GM19025 (cell line): ENCODE data around the gene UBFD1.
"Not testable (repeated sequence)": the region's sequence is repeated elsewhere in the genome, so short reads cannot be mapped to it uniquely, and the experiment has no call there.

Experiments used
- ATAC-seq: cut with Tn5 transposase; IDR thresholded peaks from one replicate; pipeline ENCODE4 v1.9.1; 2021; ENCODE audit warnings: mild to moderate bottlenecking, low read depth, moderate library complexity; ENCODE audit not compliant: unreplicated experiment

UBFD1 gene

DNA sequence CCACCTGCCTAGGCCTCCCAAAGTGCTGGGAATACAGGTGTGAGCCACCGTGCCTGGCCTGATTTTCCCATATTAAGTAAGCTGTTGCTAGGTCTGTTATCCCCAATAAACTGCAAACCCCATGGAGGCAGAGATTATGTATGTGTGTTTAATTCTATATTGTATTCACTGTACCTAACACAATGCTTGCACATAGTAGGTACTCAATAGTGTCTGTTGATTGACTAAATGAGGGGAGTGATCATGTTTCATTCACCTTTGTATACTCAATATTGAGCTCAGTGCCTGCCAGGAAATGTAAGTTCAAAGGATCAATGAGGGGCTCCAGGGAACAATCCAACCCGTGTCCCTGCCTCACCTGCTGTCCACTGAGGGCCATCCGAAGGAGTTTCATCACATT is 32.6 kb upstream of the UBFD1 start:
- no peak for ATAC-seq

- no peak for ATAC-seq
These were observed 29.4 kb upstream of the UBFD1 start for GRCh38 chr16:23527961-23528643.

GRCh38 chr16:23528644-23529310 is 28.8 kb upstream of the UBFD1 start:
- ATAC-seq = no peak

DNA sequence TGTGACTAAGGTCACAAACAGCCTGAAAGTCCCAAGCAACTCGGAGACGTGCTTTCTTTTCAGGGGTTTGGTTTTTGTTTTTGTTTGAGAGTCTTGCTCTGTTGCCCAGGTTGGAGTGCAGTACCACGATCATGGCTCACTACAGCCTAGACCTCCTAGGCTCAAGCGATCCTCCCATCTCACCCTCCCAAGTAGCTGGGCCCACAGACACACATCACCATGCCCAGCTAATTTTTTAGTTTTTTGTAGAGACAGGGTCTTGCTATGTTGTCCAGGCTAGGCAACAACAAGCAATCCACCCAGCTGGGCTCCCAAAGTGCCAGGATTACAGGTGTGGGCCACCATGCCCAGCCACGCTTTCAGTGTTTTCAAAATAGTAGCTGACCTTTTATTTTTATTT is 27.5 kb upstream of the UBFD1 start:
- no peak for ATAC-seq

DNA sequence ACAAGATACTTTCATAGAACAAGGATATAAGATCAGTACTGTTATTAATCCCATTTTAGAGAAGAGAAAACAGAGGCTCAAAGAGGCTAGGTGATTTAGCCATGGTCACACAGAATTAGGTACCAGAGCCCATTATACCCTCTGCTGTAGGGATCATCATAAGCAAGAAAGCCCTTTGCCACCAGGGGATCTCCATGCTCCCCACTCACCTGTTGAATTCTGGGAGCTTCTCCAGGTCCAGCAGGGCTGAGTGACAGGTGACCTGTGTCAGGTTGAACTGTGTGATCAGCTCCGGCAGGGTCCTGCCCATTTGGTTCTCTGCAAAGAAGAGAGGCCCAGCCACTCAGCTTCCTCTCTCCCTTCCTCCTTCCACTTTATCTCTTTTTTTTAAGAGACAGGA is 25.1 kb upstream of the UBFD1 start:
- ATAC-seq = no peak

DNA sequence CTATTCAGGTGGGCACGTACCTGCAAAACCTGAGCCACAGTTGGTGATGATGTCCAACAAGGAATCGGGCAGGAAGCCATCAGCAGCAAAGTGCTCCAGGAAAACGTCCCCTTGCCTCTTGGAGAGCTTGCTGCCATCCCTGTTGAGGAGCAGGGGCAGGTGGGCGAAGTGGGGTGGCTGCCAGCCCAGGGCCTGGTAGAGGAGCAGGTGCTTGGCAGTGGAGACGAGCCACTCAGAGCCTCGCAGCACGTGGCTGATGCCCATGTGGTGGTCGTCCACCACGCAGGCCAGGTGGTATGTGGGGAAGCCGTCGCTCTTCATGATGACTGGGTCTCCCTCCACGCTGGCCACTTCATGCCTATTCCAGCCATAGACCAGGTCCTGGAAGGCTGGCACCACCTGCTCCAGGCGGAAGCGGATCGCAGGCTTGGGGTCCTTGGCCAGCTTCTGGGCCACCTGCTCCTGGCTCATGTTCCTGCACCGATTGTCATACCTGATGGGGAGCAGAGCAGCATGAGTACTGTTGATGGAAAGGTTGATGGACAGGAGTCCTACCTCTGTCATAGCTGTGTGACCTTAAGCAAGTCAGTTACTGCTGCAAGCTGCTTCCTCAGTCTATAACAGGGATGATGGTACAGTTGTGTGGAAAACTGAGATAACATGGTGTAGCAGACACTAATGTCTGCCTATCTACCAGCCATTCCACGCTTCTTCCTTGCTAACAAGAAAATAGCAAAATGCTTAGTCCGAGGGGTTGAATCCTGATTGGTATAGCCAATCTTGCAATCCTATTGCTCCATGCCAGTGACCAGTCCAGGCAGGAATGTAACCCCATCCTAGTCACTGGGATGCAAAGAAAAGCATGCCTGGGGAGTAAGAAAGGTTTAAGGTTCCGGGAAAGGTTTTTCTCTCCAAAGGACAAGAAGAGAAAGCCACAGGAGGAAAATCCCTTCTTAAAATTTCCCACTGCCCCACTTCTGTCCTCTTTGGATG is 22.4 kb upstream of the UBFD1 start:
- no peak for ATAC-seq

DNA sequence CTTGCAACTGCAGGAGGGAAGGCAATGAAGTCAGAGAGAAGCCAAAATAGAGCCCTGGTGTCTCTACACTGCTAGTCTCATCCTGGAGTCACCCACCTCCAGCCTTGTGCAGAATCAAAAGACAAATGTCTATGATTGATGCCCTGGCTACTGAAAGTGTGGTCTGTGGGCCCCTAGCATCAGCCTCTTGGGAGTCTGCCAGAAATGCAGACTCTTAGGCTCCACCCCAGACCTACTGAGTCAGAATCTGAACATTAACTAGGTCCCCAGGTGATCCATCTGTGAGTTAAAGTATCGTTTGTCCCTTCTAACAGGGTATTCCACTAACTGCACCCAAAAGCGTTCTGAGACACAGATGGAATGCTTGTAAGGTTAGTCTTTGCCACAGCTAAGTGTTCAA is 21.6 kb upstream of the UBFD1 start:
- no peak for ATAC-seq

GRCh38 chr16:23537390-23537789 is 20.1 kb upstream of the UBFD1 start:
- no peak for ATAC-seq

DNA sequence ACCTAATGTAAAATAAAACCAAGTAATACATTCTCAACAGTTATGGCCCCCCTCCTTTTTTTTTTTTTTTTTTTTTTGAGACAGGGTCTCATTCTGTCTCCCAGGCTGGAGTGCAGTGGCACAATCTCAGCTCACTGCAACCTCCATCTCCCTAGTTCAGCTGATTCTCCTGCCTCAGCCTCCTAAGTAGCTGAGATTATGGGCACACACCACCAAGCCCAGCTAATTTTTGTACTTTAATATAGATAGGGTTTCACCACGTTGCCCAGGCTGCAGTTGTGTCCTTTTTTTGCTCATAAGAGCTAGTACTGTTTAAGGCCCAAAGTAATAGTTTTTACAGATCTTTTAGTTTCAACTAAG is 18.6 kb upstream of the UBFD1 start:
- ATAC-seq = no peak

DNA sequence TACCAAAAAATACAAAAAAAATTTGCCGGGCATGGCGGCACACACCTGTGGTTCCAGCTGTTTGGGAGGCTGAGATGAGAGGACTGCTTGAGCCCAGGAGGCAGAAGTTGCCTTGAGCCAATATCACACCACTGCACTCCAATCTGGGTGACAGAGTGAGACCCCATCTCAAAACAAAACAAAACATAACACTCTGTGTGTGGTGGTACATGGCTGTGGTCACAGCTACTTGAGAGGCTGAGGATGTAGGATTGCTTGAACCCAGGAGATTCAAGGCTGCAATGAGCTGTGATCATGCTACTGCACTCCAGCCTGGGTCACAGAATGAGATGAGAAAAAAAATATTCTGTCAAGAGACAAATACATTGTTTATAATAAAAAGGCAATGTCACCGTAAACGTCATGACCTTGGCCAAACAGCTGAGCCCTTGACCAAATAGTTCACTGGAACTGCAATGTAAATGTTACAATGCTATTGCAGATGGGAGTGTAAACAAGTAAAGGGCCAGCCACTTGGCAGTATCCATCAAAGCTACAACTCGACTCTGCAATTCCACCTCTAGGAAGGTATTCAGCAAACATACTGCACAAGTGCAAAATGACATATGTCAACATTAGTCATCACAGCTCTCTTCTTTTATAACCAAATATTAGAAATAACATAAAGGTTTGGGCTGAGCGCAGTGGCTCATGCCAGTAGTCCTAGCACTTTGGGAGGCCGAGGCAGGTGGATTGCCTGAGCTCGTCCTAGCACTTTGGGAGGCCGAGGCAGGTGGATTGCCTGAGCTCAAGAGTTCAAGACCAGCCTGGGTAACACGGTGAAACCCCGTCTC is 17.3 kb upstream of the UBFD1 start:
- ATAC-seq = no peak

GRCh38 chr16:23540817-23541178 is 16.7 kb upstream of the UBFD1 start:
- ATAC-seq = not testable (repeated sequence)

DNA sequence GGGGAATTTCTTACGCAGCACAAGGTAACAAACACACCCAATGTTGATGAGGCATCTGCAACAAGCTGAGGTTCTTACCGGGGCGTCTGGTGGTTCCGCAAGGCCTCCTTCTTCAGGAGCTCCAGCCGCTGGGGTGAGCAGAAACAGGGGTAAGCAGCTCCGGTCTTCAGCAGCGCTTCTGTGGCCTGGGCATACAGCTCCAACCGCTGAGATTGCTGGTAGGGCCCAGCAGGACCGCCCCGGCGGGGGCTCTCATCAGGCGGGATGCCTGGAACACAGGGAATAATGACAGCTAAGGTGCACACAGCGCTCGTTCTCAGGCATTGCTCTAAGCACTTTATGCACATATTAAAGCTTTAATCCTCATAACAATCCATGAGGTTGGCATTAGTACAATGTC is 13.1 kb upstream of the UBFD1 start:
- ATAC-seq = no peak

- ATAC-seq = no peak
These were observed 7.6 kb upstream of the UBFD1 start for GRCh38 chr16:23549938-23550337.

DNA sequence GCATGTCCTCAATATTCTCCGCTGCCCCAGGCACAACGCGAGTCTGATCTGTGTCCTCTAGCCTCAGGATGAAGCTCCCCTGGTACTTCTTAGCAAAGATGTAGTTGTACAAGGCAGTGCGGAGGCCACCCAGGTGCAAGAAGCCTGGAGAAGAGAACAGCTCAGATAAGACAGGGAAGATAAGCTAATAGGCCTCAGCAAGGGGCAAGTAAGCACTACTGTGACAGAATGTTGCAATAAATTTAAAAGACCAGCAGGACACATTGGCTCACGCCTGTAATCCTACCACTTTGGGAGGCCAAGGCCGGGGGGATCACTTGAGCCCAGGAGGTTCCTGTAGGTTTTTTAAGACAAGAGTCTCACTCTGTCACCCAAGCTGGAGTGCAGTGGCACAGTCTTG is 5.4 kb upstream of the UBFD1 start:
- ATAC-seq = no peak

DNA sequence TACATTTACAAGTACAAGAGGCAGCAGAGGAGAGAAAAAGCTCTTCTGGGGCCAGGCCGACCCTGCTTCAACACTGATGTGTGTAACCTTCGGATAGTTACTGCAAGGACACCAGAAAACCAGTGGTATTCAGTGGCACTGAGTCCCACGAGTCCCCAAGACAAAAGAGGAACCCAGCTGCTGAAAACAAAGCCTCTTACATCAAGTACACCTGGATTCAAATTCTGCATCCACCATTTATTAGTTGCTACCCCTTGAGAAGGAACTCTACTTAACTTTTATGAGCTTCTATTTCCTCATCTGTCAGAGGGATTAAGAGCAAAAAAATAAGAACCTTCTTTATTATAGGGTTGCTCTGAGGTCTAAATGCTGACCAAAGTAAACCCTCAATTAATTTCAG is 3.0 kb upstream of the UBFD1 start:
- no peak for ATAC-seq

DNA sequence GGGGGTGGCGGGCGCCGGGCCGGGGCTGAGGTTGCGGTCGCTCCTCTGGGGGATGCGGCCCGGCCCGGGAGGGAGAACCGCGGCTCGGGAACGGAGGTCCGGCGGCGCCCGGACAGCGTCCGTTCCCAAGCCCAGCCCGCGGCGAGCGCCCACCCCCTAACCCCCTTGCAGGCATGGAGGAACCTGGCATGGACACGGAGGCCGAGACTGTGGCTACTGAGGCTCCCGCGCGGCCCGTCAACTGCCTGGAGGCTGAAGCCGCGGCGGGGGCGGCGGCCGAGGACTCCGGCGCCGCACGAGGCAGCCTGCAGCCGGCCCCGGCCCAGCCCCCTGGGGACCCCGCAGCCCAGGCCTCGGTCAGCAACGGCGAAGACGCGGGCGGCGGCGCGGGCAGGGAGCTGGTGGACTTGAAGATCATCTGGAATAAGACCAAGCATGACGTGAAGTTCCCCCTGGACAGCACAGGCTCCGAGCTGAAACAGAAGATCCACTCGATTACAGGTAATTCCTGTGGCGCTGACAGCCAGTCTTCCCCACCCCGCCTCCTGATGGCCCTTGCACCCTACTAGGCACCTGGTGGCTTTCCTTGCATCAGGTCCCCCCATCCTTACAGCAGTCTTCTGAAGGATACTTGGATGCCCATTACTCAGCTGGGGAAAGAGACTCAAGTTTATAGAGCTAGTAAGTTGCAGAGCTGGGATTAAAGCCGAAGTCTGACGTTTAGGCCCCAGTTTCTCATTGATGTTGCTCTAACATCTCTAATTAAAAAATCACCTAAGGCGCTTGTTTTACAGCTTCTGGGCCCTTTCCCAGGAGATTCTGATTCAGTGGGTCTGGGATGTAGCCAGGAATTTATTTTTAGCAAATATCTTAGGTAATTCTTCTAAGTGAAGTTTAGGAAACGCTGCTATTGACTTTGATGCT is 514 bp downstream of the UBFD1 start:
- ATAC-seq = no peak

- no peak for ATAC-seq
These were observed 4.1 kb downstream of the UBFD1 start for GRCh38 chr16:23561586-23561985.

DNA sequence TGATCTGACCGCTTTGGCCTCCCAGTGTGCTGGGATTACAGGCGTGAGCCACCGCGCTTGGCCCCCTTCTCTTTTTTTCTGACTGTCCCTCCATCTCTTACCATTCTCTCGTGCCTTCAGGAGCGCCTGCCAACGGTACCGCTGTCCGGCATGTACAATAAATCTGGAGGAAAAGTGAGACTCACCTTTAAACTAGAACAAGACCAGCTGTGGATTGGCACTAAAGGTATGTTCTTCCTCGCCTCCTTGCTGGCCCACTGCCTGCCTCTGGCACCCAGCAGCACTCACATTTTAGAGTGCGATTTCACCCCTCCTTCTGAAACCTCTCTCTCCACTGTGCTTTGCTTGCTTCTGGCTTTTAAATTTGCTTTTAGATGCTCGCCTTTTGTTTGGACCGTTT is 5.0 kb downstream of the UBFD1 start:
- no peak for ATAC-seq

- no peak for ATAC-seq
These were observed 5.7 kb downstream of the UBFD1 start for GRCh38 chr16:23563186-23563585.
